NCI-H526 treated with DMSO at 0.1 percent for 48 hours (cell line): ENCODE data around the gene SPAAR.
"Not testable (repeated sequence)": the region's sequence is repeated elsewhere in the genome, so short reads cannot be mapped to it uniquely, and the experiment has no call there.

Source experiments
- DNase-seq: peaks from one replicate; lab custom pipeline; 2025; lab: John Stamatoyannopoulos, UW

SPAAR gene

GRCh38 chr9:35923598-35923926 lies 14.3 kb downstream of the SPAAR start:
- no peak for DNase-seq

GRCh38 chr9:35923927-35924763 lies 14.9 kb downstream of the SPAAR start:
- DNase-seq = no peak

- DNase-seq = no peak
Measured at GRCh38 chr9:35928591-35929452, 19.5 kb downstream of the SPAAR start.

GRCh38 chr9:35929453-35929718 lies 20.1 kb downstream of the SPAAR start:
- DNase-seq = no peak

GRCh38 chr9:35930521-35930920 lies 21.2 kb downstream of the SPAAR start:
- no peak for DNase-seq

GRCh38 chr9:35930989-35931388 lies 21.7 kb downstream of the SPAAR start:
- DNase-seq = no peak

GRCh38 chr9:35932735-35933134 lies 23.4 kb downstream of the SPAAR start:
- DNase-seq = no peak

GRCh38 chr9:35933550-35934067 lies 24.3 kb downstream of the SPAAR start:
- no peak for DNase-seq

- DNase-seq = not testable (repeated sequence)
Measured at GRCh38 chr9:35934069-35934468, 24.8 kb downstream of the SPAAR start.

GRCh38 chr9:35935261-35935660 lies 26.0 kb downstream of the SPAAR start:
- DNase-seq = no peak

GRCh38 chr9:35935755-35936509 lies 26.6 kb downstream of the SPAAR start:
- no peak for DNase-seq

GRCh38 chr9:35937227-35937626 lies 27.9 kb downstream of the SPAAR start:
- no peak for DNase-seq

GRCh38 chr9:35938474-35939356 lies 29.4 kb downstream of the SPAAR start:
- no peak for DNase-seq

GRCh38 chr9:35939679-35940250 lies 30.5 kb downstream of the SPAAR start:
- no peak for DNase-seq

- DNase-seq = no peak
Measured at GRCh38 chr9:35940458-35941407, 31.4 kb downstream of the SPAAR start.

- no peak for DNase-seq
Measured at GRCh38 chr9:35942286-35942685, 33.0 kb downstream of the SPAAR start.

- no peak for DNase-seq
Measured at GRCh38 chr9:35944173-35944572, 34.9 kb downstream of the SPAAR start.

- DNase-seq = no peak
Measured at GRCh38 chr9:35944841-35945240, 35.6 kb downstream of the SPAAR start.

- peak; percentile 17 for DNase-seq
Measured at GRCh38 chr9:35945341-35946018, 36.2 kb downstream of the SPAAR start.
